HCEC 1CT (cell line): ENCODE results near the gene ZNF304.
A peak's percentile ranks its signal among the peaks of the same experiment; 100 is the strongest.

Experiments used
- DNase-seq: peaks from one replicate; pipeline ENCODE4 v3.0.0-alpha.2; 2017

The ZNF304 gene

GRCh38 chr19:57350877-57351805 is at the start of gene ZNF304:
Gene ZNF304 (plus strand): TSS chr19:57351271. CDS start chr19:57351665, 394 bp downstream.
- DNase-seq: peak; percentile 95

GRCh38 chr19:57302020-57302465 is 49.0 kb upstream of the ZNF304 start:
- peak; percentile 87 for DNase-seq

GRCh38 chr19:57302727-57303401 is 48.2 kb upstream of the ZNF304 start:
- no peak for DNase-seq

- DNase-seq: no peak
Measured at GRCh38 chr19:57305056-57305455, 46.0 kb upstream of the ZNF304 start.

- DNase-seq: no peak
Measured at GRCh38 chr19:57308514-57308913, 42.6 kb upstream of the ZNF304 start.

GRCh38 chr19:57310792-57311191 is 40.3 kb upstream of the ZNF304 start:
- DNase-seq: no peak

- no peak for DNase-seq
Measured at GRCh38 chr19:57314146-57314545, 36.9 kb upstream of the ZNF304 start.

GRCh38 chr19:57317503-57317902 is 33.6 kb upstream of the ZNF304 start:
- DNase-seq: no peak

- DNase-seq: no peak
Measured at GRCh38 chr19:57319869-57320179, 31.2 kb upstream of the ZNF304 start.

- peak; percentile 95 for DNase-seq
Measured at GRCh38 chr19:57320180-57321084, 30.6 kb upstream of the ZNF304 start, which contains the start of gene ZNF543. Gene ZNF543 (plus strand): TSS chr19:57320472. CDS start chr19:57320854, 382 bp downstream.

GRCh38 chr19:57321116-57321515 is 30.0 kb upstream of the ZNF304 start:
- DNase-seq: no peak

- DNase-seq: no peak
Measured at GRCh38 chr19:57321751-57322150, 29.3 kb upstream of the ZNF304 start.

- DNase-seq: no peak
Measured at GRCh38 chr19:57324992-57325391, 26.1 kb upstream of the ZNF304 start.

GRCh38 chr19:57327993-57328392 is 23.1 kb upstream of the ZNF304 start:
- DNase-seq: no peak

GRCh38 chr19:57334191-57334590 is 16.9 kb upstream of the ZNF304 start:
- no peak for DNase-seq

GRCh38 chr19:57338877-57339276 is 12.2 kb upstream of the ZNF304 start:
- peak; percentile 60 for DNase-seq

- no peak for DNase-seq
Measured at GRCh38 chr19:57342582-57342981, 8.5 kb upstream of the ZNF304 start.

- peak; percentile 55 for DNase-seq
Measured at GRCh38 chr19:57348136-57348535, 2.9 kb upstream of the ZNF304 start.

GRCh38 chr19:57351867-57352266 is 796 bp downstream of the ZNF304 start:
- no peak for DNase-seq

- no peak for DNase-seq
Measured at GRCh38 chr19:57355916-57356315, 4.8 kb downstream of the ZNF304 start.

- DNase-seq: no peak
Measured at GRCh38 chr19:57357406-57357805, 6.3 kb downstream of the ZNF304 start.

- DNase-seq: no peak
Measured at GRCh38 chr19:57359300-57359699, 8.2 kb downstream of the ZNF304 start.

GRCh38 chr19:57362419-57362818 is 11.3 kb downstream of the ZNF304 start:
- no peak for DNase-seq
